Measurements from ENCODE around the gene CFAP65. TPM values are rescaled to one million over a fixed set of nuclear protein-coding genes. Genes with fewer than 3 reads are reported as not detected.

The CFAP65 gene
- total RNA-seq, 1 experiment from 2014 or later = 0.52 TPM

GRCh38 chr2:218956039-218956438 lies 85.3 kb downstream of the CFAP65 start (continued):
- TF ChIP-seq TCF7L2 (IDR thresholded peaks at IDR 0.05; ENCODE audit: borderline replicate concordance, extremely low read depth, insufficient read depth, insufficient read length) (no peak), RAD21 (IDR thresholded peaks at IDR 0.05; ENCODE audit: low read depth) (no peak), ZFX (IDR thresholded peaks at IDR 0.05) (no peak), EGR1 (IDR thresholded peaks at IDR 0.05; ENCODE audit: low read depth) (no peak), FOSL1 (IDR thresholded peaks at IDR 0.05; ENCODE audit: low read depth) (no peak), POLR2AphosphoS5 (IDR thresholded peaks at IDR 0.05; ENCODE audit: low read depth, low read length) (no peak), EZH2 (IDR thresholded peaks at IDR 0.05) (no peak), POLR2A (IDR thresholded peaks at IDR 0.05; ENCODE audit: borderline replicate concordance, extremely low read depth, insufficient read depth, insufficient read length) (no peak)

GRCh38 chr2:218954541-218955300 lies 86.6 kb downstream of the CFAP65 start:
- H3K9me2 ChIP-seq (ENCODE audit: insufficient read depth) = no peaks in the 10 kb centered on the region
- peaks cover 0 to 7% of the 10 kb centered on the region in 2 experiments; a peak in 1 of 4 replicates for H3K4me1 ChIP-seq (ENCODE audit: control insufficient read depth in 1 of 2, insufficient read depth in 2 of 2, low read length in 2 of 2)
- H3K27me3 ChIP-seq (ENCODE audit: insufficient read depth, low read length) = peaks cover 3% of the 10 kb centered on the region; the same call in 1 of the 2 replicates
- ChIA-PET RAD21 (ENCODE audit: low non-redundant PET in 1 of 2, low total read pairs in 2 of 2, uncharacterized antibody in 2 of 2, unreplicated experiment in 2 of 2) (no interaction called here), CTCF (interaction anchor here (1.0 to 2.6 kb wide), 2 partner anchors 25 to 56 kb away, joined by 4 to 8 read pairs; no protein-coding TSS in a partner anchor), POLR2A (no interaction called here)
- H4K20me1 ChIP-seq (ENCODE audit: insufficient read depth) = no peaks in the 10 kb centered on the region
- no TSS peak for BruUV-seq (replicated peaks)
- no peak overlapping the region for H3K9ac ChIP-seq (ENCODE audit: low read length)
- H3K4me3 ChIP-seq (replicated peaks in 1 of 2; ENCODE audit: low read depth in 1 of 2, low read length in 2 of 2) = no peak overlapping the region
- no peak for TF ChIP-seq EGR1 (IDR thresholded peaks at IDR 0.05; ENCODE audit: low read depth)
- TF ChIP-seq SP1 (IDR thresholded peaks at IDR 0.05; ENCODE audit: low read depth) = no peak
- TF ChIP-seq SRF (IDR thresholded peaks at IDR 0.05; ENCODE audit: low read depth) = no peak
- TF ChIP-seq ZFX (IDR thresholded peaks at IDR 0.05) = no peak
- TF ChIP-seq, protein P1, sequence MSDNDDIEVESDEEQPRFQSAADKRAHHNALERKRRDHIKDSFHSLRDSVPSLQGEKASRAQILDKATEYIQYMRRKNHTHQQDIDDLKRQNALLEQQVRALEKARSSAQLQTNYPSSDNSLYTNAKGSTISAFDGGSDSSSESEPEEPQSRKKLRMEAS (IDR thresholded peaks at IDR 0.05) = no peak
- no peak for TF ChIP-seq CEBPB (IDR thresholded peaks at IDR 0.05; ENCODE audit: low read depth)
- no peak for TF ChIP-seq CBX3 (IDR thresholded peaks at IDR 0.05; ENCODE audit: low read depth)
- no peak for TF ChIP-seq SIN3A (IDR thresholded peaks at IDR 0.05; ENCODE audit: low read depth)
- no peak for TF ChIP-seq POLR2AphosphoS5 (IDR thresholded peaks at IDR 0.05; ENCODE audit: low read depth, low read length)
- no peak for TF ChIP-seq EZH2phosphoT487 (IDR thresholded peaks at IDR 0.05; ENCODE audit: borderline replicate concordance)
- TF ChIP-seq JUND (IDR thresholded peaks at IDR 0.05) = no peak
- DNase-seq (ENCODE audit: low read depth, low spot score) (no peak), ATAC-seq (no peak)
- H3K36me3 ChIP-seq (ENCODE audit: control insufficient read depth in 1 of 2, insufficient read depth in 2 of 2, low read length in 2 of 2) = no peaks in the 10 kb centered on the region
- no peak overlapping the region for H3K4me2 ChIP-seq (ENCODE audit: low read length)
- H2AFZ ChIP-seq (ENCODE audit: low read depth, low read length, poor library complexity, severe bottlenecking) = no peak overlapping the region
- H3K27ac ChIP-seq (ENCODE audit: low read depth, low read length) = no peak overlapping the region
- intact Hi-C loops (cut with micrococcal nuclease) = no loop called here
- H3K9me3 ChIP-seq (ENCODE audit: control insufficient read depth in 1 of 2, insufficient read depth in 1 of 2, low read depth in 1 of 2, low read length in 2 of 2) = no peaks in the 10 kb centered on the region
- H3K79me2 ChIP-seq (ENCODE audit: insufficient read depth, low read length) = no peaks in the 10 kb centered on the region
